IMR-90 (cell line): ENCODE results near the gene OSBP2. TPM values are rescaled to one million over a fixed set of nuclear protein-coding genes. Genes with fewer than 3 reads are reported as not detected.

Experiments
- ATAC-seq: fragments of 200-7000 bp; cut with Tn5 transposase; 2 replicates; pipeline ENCODE4 v1.9.1; 2020; ENCODE audit warnings: low read depth, mild to moderate bottlenecking, moderate library complexity
- BruUV-seq: library from RNA; stranded (reverse); fragments of 400-500 nt; replicated peaks from 2 replicates; lab custom pipeline; 2021; lab: Mats Ljungman, UMichigan
- CTCF ChIA-PET: fragments of 300-600 bp; formaldehyde crosslinking; extraction: SDS; loops from one replicate; lab custom pipeline; 2021; ENCODE audit warnings: antibody characterized with exemption; lab: Yijun Ruan, JAX
- POLR2A ChIA-PET: fragments of 300-600 bp; sonication (Branson Sonifier 250); formaldehyde crosslinking; loops from one replicate; lab custom pipeline; 2022; ENCODE audit warnings: antibody characterized with exemption; ENCODE audit not compliant: unreplicated experiment; lab: Charles Lee
- DNase-seq: peaks from one replicate; pipeline ENCODE4 v3.0.0; 2013
- H2AFZ ChIP-seq: replicated peaks from 2 replicates; pipeline ENCODE3; 2013; ENCODE audit warnings: low read length, mild to moderate bottlenecking; ENCODE audit not compliant: poor library complexity
- H2AK5ac ChIP-seq: 2 replicates; pipeline ENCODE4 v1.6.1; 2013; ENCODE audit warnings: low read depth, low read length, inconsistent platforms
- H2AK9ac ChIP-seq: replicated peaks from 2 replicates; pipeline ENCODE3; 2013; ENCODE audit warnings: mild to moderate bottlenecking, low read depth, low read length, moderate library complexity; ENCODE audit not compliant: poor library complexity
- H2BK120ac ChIP-seq: 2 replicates; pipeline ENCODE4 v1.6.1; 2013; ENCODE audit warnings: low read depth, low read length, inconsistent platforms
- H2BK15ac ChIP-seq: 3 replicates; pipeline ENCODE4 v1.6.1; 2013; ENCODE audit warnings: low read depth, low read length, inconsistent platforms
- H2BK20ac ChIP-seq: 2 replicates; pipeline ENCODE4 v1.6.1; 2013; ENCODE audit warnings: low read depth, mild to moderate bottlenecking, inconsistent platforms, low read length, moderate library complexity
- H2BK5ac ChIP-seq: 2 replicates; pipeline ENCODE4 v1.6.1; 2013; ENCODE audit warnings: mild to moderate bottlenecking, low read depth, low read length, inconsistent platforms; ENCODE audit not compliant: poor library complexity, severe bottlenecking
- H3K14ac ChIP-seq: replicated peaks from 2 replicates; pipeline ENCODE4 v1.6.1; 2013; ENCODE audit warnings: low read depth, low read length, inconsistent platforms
- H3K18ac ChIP-seq: 2 replicates; pipeline ENCODE4 v1.6.1; 2013; ENCODE audit warnings: low read depth, low read length, control low read depth
- H3K23ac ChIP-seq: 2 replicates; pipeline ENCODE4 v1.6.1; 2013; ENCODE audit warnings: low read depth, low read length, inconsistent platforms
- H3K27ac ChIP-seq: 2 replicates; pipeline ENCODE4 v1.5.1; 2013; ENCODE audit warnings: mild to moderate bottlenecking, control low read depth, low read length; ENCODE audit not compliant: insufficient read depth
- H3K27me3 ChIP-seq: 2 replicates; pipeline ENCODE4 v1.6.1; 2013; ENCODE audit warnings: low read length; ENCODE audit not compliant: control insufficient read depth, insufficient read depth
- H3K36me3 ChIP-seq: 2 replicates; pipeline ENCODE4 v1.6.1; 2013; ENCODE audit warnings: low read length, mixed read lengths; ENCODE audit not compliant: control insufficient read depth, insufficient read depth
- H3K4ac ChIP-seq: 2 replicates; pipeline ENCODE4 v1.6.1; 2013; ENCODE audit warnings: low read depth, low read length, inconsistent platforms
- H3K4me1 ChIP-seq: 2 replicates; pipeline ENCODE4 v1.6.1; 2013; ENCODE audit warnings: low read length, mixed read lengths; ENCODE audit not compliant: control insufficient read depth, insufficient read depth
- H3K4me2 ChIP-seq: 2 replicates; pipeline ENCODE4 v1.6.1; 2013; ENCODE audit warnings: low read depth, mild to moderate bottlenecking, control low read depth, low read length, moderate library complexity
- H3K4me3 ChIP-seq: 2 replicates; pipeline ENCODE4 v1.5.1; 2013; ENCODE audit warnings: low read depth, mild to moderate bottlenecking, control low read depth, low read length, moderate library complexity; ENCODE audit not compliant: insufficient read depth
- H3K56ac ChIP-seq: 2 replicates; pipeline ENCODE4 v1.6.1; 2013; ENCODE audit warnings: low read length, inconsistent platforms; ENCODE audit not compliant: insufficient read depth; ENCODE audit errors: extremely low read depth
- H3K79me1 ChIP-seq, 2 experiments: 2 replicates each; pipeline ENCODE4 v1.6.1; 2013; ENCODE audit warnings: low read length in 2 of 2, inconsistent platforms in 1 of 2, low read depth in 1 of 2
- H3K9ac ChIP-seq: 2 replicates; pipeline ENCODE4 v1.6.1; 2013; ENCODE audit warnings: low read depth, low read length, control low read depth
- H3K9me1 ChIP-seq: 2 replicates; pipeline ENCODE4 v1.6.1; 2013; ENCODE audit warnings: low read length, inconsistent platforms; ENCODE audit not compliant: insufficient read depth
- H3K9me3 ChIP-seq: 2 replicates; pipeline ENCODE4 v1.6.1; 2013; ENCODE audit warnings: low read length; ENCODE audit not compliant: control insufficient read depth, insufficient read depth
- H4K20me1 ChIP-seq: 2 replicates; pipeline ENCODE4 v1.6.1; 2013; ENCODE audit warnings: low read length, inconsistent platforms; ENCODE audit not compliant: insufficient read depth
- H4K5ac ChIP-seq: 2 replicates; pipeline ENCODE4 v1.6.1; 2013; ENCODE audit warnings: mild to moderate bottlenecking, low read depth, low read length, control low read depth
- H4K8ac ChIP-seq, 2 experiments: 2 replicates each; pipeline ENCODE4 v1.6.1; 2013; ENCODE audit warnings: low read depth in 2 of 2, low read length in 2 of 2, control low read depth in 1 of 2, inconsistent platforms in 1 of 2
- H4K91ac ChIP-seq: 2 replicates; pipeline ENCODE4 v1.6.1; 2013; ENCODE audit warnings: low read depth, low read length, inconsistent platforms; ENCODE audit not compliant: insufficient read depth
- POLR2A ChIP-seq: IDR thresholded peaks from 2 replicates; pipeline ENCODE4 v1.6.1; 2012; ENCODE audit warnings: mild to moderate bottlenecking, low read depth, low read length
- SMC3 ChIP-seq: fragments of 150-350 bp; IDR thresholded peaks from 2 replicates; pipeline ENCODE4 v1.6.1; 2016; ENCODE audit warnings: low read depth, mild to moderate bottlenecking, antibody characterized with exemption, low read length, moderate library complexity
- WGBS, 2 experiments: methylation state at CpG; one replicate each; pipeline versions ENCODE4 v1.1.5 to v1.1.7; 2013; ENCODE audit warnings: missing lambda C conversion rate in 2 of 2; ENCODE audit not compliant: insufficient read length in 1 of 2; ENCODE audit errors: extremely low coverage in 2 of 2; 5-methylcytosine and 5-hydroxymethylcytosine counted together
- dilution Hi-C: fragments of 300-500 bp; cut with HindIII; formaldehyde crosslinking; loops from one replicate; pipeline ENCODE4 v1.14.3; 2018; ENCODE audit warnings: low sequenced_read_pairs; ENCODE audit not compliant: unreplicated experiment
- in situ Hi-C: fragments of 300-500 bp; cut with MboI; formaldehyde crosslinking; loops from 3 replicates; pipeline ENCODE4 v1.14.3; 2019; ENCODE audit warnings: low sequenced_read_pairs, inconsistent platforms, mixed read lengths
- intact Hi-C: fragments of 100-400 bp; cut with micrococcal nuclease; formaldehyde crosslinking; loops from 2 replicates; pipeline ENCODE4 v1.10.0; 2022
- polyA plus RNA-seq, 3 experiments: library from polyadenylated mRNA; depleted of rRNA; stranded (reverse); fragments of >200 nt; gene quantifications; 2 replicates each; pipeline ENCODE4 v1.2.3, GENCODE V29; 2012; ENCODE audit warnings: low replicate concordance in 1 of 3
- total RNA-seq: library from RNA; depleted of rRNA; stranded (reverse); fragments of >200 nt; gene quantifications from 2 replicates; pipeline ENCODE4 v1.2.3, GENCODE V29; 2012

The OSBP2 gene
- total and polyA plus RNA-seq, 2 of the 4 experiments (the other 2 are of a cell fraction): 1.8 to 2.2 TPM

- ChIA-PET POLR2A (no interaction called here), CTCF (no interaction called here)
- intact Hi-C loops: no loop called here
- Histone ChIP-seq H3K4ac (no peak overlapping the region), H3K14ac (no peak overlapping the region), H3K4me2 (no peak overlapping the region), H3K9me1 (peaks cover 9% of the 10 kb centered on the region), H3K23ac (no peak overlapping the region), H2AK9ac (no peak overlapping the region), H3K27me3 (no peaks in the 10 kb centered on the region), H2BK120ac (no peak overlapping the region), H2BK5ac (no peak overlapping the region), H3K9me3 (no peaks in the 10 kb centered on the region), H2BK15ac (no peak overlapping the region), H2AFZ (peak overlapping the region; percentile 48), H3K9ac (no peak overlapping the region), H3K4me1 (peaks cover 3% of the 10 kb centered on the region; the same call in 1 of the 2 replicates), H3K27ac (no peak overlapping the region), H4K8ac (no peak overlapping the region), H3K79me1 (no peaks in the 10 kb centered on the region), H3K18ac (no peak overlapping the region), H4K5ac (no peak overlapping the region), H4K20me1 (peaks cover 7% of the 10 kb centered on the region; the same call in 1 of the 2 replicates), H3K4me3 (no peak overlapping the region), H2AK5ac (no peak overlapping the region), H3K56ac (no peak overlapping the region), H3K36me3 (no peaks in the 10 kb centered on the region), H2BK20ac (no peak overlapping the region), H4K91ac (no peak overlapping the region)
- dilution Hi-C loops: no loop called here
- peak; percentile 70 for DNase-seq
- in situ Hi-C loops: no loop called here
- BruUV-seq: no TSS peak
- TF ChIP-seq SMC3: no peak
- TF ChIP-seq POLR2A: no peak
- 90% methylated on average over 2 of the region's 4 CpGs; no CpG with 5 or more reads in 1 of the 2 experiments for WGBS, 2 experiments
- ATAC-seq: no peak
These were observed 114.4 kb downstream of the OSBP2 start for GRCh38 chr22:30809086-30809485.
